HG03457 (cell line): ENCODE results near the gene SF3A2.

ENCODE experiments used
- ATAC-seq: cut with Tn5 transposase; IDR thresholded peaks from one replicate; pipeline ENCODE4 v1.9.1; 2021; ENCODE audit warnings: moderate number of reproducible peaks; ENCODE audit not compliant: unreplicated experiment

SF3A2 gene

GRCh38 chr19:2288338-2288817, 51.8 kb downstream of the SF3A2 start:
- no peak for ATAC-seq

- no peak for ATAC-seq
Measured at GRCh38 chr19:2288818-2289713, 52.4 kb downstream of the SF3A2 start.

DNA sequence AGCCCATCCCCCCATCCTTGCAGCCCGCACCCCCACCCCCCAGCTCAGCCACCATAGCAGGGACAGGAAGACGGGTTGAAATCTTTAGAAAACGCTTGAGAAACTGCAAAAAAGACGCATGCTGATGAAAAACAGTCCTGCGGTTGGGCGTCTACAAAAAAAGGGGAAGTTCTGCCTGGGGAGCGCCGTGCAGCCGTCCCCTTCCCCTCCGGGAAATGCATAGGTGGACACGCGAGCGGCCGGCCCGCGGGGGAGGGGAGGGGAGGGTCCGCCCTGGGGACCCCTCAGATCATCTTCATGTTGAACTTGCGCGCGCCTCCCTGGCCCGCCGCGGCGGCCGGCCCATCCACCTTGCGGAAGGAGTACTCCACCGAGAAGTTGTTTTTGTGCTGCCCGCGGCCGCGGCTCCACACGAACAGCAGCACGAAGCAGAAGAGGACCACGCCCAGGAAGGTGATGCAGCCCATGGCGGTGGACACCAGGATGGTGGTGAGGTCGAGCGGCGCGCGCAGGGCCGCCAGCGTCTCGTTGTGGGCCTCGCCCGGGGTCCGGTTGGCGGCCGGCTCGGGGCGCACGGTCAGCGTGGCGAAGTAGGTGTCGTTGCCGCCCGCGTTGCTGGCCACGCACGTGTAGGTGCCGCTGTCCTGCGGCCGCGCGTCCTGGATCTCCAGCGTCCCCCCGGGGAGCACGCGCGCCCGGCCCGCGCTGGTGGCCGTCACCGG, 53.3 kb downstream of the SF3A2 start:
- ATAC-seq, result no peak

GRCh38 chr19:2290441-2291184, 54.0 kb downstream of the SF3A2 start:
- no peak for ATAC-seq

GRCh38 chr19:2291185-2291751, 54.6 kb downstream of the SF3A2 start:
- ATAC-seq, result no peak

- no peak for ATAC-seq
Measured at GRCh38 chr19:2294687-2295335, 58.2 kb downstream of the SF3A2 start.

- ATAC-seq, result no peak
Measured at GRCh38 chr19:2296141-2296540, 59.5 kb downstream of the SF3A2 start.
